GM19452 (cell line): ENCODE data around the gene HSD17B10.
"Not testable (repeated sequence)": the region's sequence is repeated elsewhere in the genome, so short reads cannot be mapped to it uniquely, and the experiment has no call there.

Experiments
- ATAC-seq: cut with Tn5 transposase; IDR thresholded peaks from one replicate; pipeline ENCODE4 v1.9.1; 2021; ENCODE audit not compliant: unreplicated experiment

HSD17B10 gene

DNA sequence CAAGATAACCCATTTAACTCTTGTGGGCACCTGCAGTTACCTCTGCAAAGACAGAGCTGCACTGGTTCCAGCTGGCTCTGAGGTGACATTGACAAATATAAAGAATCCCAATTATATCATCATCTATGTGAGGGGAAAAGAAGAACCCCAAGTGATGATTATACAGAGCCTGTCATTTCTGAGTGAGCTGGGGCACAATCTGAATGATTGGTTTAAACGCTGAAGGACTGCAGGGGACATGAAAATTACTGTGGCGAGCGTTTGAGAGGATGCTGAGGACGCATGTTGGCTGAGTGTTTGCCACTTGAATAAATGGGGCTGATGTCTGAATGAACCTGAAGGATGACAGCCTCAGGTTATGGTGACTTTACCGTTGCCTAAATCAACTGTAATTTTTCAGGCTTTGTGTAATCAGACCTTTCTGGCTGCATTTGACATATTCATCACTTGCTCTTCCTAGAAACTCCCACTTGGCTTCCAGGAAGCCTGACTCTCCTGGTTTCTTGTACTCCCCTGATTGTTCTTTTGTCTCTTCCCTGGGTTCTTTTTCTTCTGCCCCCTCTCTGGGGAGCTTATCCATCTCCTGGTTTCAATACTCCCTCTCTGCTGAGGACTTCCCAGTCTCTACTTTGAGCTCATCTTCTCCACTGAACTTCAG, 4.1 kb upstream of the HSD17B10 start:
- no peak for ATAC-seq

DNA sequence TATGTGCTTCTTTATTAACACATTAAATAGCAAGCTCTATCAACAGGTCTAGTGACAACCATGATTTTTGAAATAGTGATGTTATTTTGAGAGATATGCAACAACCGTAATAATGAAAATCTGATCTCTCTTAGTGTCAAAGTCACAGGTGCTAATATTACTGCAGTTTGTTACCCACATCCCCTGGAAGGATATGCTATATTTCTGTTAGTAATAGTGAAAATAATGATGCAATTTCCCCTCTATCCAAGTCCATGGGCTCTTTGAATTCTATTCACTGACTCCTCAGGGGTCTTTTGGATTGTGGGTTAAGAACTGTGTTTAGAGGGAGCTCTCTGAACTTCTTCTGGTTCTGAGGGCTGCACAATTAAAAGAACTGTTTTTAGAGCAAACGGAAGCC, 3.0 kb upstream of the HSD17B10 start:
- no peak for ATAC-seq

DNA sequence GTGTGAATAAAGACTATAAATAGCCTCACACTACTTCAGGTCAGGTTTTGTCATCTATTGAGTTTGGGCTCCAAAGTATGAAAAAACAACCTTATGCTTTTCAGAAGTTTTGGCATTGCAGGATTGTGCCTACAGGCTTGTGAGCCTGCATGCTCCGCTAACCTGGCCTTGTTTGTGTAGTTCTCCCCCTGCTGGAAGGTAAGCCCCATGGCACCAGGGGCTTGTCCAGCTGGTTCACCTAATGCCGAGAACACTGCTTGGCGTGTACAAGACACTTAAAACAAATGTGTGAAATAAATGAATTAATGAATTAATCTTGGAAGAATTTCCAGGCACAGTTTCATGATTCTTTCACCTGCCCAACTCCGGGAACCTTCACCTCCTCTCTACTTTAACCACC, 1.8 kb upstream of the HSD17B10 start:
- no peak for ATAC-seq

DNA sequence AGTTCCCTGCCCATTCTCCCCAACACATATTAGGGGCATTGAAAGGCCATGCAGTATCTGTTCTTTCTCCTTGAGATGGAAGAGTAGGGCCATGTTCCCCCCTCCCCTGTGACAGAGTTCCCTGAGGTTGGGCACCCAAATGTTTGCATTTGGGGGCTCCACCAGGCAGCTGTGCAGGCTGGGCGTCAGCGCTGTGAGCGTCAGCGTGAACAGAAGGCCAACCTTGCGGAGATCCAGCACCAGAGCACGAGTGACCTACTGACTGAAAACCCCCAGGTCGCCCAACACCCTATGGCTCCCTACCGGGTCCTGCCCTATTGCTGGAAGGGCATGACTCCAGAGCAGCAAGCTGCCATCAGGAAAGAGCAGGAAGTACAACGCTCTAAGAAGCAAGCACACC, 3.9 kb downstream of the HSD17B10 start:
- no peak for ATAC-seq

DNA sequence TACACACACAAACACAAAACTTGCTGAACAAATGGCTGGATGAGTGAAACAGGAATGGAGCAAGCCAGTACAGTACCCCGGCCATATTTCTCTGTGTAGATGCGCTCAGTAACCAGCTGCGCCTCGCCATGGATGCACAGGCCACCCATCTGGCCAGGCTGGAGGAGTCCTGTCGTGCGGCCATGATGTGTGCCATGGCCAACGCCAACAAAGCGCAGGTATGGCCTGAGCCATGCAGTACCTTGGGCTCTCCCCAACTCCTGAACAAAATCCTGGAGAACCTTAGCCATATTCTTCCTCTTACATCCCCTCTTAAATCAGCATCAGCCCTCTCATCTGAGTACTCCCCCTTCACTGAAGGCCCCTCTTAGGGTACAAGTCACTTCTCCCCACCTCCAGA, 4.4 kb downstream of the HSD17B10 start:
- no peak for ATAC-seq

DNA sequence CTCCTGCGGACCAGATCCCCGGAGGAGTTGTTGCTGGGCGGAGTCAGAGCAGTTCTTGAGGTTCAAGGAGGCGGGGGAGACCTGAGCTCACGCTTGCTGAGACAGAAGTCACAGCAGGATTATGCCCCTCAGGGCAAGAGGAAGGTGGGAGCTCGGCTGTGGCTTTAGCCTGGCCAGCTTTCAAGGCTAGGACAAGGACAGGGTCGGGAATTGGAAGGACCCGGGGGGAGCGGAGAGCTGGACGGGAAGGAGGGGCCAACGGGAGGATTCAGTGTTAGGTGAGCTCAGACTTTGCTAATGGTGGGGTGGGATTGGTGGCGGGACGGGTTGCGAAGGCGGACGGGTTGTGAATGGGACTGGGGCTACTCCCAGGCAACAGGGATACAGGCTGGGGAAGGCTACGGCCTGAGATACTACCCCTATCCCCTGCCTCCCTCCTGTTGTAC, 11.3 kb downstream of the HSD17B10 start, which contains the start of gene RIBC1:
Gene RIBC1, plus strand, starts transcription at position 13 of the 446 bp plus-strand sequence. CDS start 3,404 bp downstream, outside the sequence.
- no peak for ATAC-seq

DNA sequence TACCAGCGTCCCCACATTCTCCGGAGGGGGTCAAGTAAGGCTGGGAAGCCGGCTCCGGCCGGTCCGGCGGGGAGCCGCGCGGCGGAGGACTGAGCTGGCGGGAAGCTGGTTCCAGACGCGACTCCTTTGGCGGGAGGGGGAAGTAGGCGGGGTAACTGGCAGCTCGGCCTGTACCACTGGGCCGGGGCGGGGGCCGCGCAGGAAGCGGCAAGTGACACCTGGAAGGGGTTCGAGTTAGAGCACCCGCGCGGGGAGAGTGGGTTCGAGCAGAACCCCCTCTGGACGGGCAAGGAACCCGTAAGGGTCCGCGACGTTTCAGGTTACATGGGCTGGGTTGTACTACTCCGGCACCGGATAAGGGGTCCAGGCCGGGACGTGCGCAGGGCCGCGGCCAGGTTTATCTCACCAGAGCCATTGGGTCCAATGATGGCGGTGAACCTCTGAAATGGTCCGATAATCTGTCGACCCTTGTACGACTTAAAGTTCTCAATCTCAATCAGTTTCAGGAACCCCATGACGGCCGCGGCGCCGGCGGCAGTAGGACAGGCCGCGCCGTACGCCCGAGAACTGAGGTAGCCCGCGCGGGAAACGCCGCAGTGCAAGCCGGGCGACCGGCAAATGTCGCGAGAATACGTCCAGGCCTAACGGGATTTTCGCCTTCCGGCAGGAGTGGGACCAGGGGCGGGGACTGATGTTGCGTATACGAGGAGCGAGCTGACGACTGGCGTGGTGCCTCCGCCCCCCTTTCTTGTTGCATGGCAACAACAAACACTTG, 11.9 kb downstream of the HSD17B10 start, which contains the start of gene SMC1A:
Gene SMC1A, minus strand, starts transcription at position 569 of the 775 bp plus-strand sequence. Its CDS starts 54 bp downstream, at position 515.
- peak; percentile 92 for ATAC-seq

DNA sequence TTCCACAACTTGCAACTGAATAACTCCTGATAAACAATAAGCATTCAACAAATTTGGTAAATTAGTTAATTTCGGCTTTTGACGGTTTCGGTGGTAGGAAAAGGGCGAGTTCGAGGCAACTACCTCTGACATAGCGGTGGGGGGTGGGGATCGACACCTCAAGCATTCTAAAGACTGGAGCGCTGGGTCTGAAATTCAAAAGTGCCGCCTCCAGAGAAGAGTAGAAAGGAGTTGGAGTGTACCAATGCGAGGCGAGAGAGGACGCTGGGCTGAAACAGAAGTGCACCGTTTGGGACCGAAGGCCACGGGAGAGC, 12.4 kb downstream of the HSD17B10 start:
- peak; percentile 10 for ATAC-seq

DNA sequence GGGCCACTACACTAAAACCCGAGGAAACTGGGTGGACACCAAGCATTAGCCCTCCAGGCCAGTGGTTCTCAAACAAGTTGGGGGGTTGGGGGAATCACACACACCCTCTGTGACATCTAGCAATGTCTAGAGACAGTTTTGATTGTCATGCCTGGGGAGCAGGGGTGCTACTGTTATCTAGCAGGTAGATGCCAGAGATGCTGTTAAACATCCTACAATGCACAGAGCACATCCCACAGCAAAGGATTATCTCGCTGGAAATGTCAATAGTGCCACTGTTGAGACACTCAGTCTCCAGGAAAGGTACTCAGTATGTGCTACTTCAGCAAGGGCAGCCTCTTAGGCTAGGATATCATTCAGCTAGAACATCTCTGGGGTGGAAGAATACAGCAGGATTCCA, 13.0 kb downstream of the HSD17B10 start:
- ATAC-seq: no peak

DNA sequence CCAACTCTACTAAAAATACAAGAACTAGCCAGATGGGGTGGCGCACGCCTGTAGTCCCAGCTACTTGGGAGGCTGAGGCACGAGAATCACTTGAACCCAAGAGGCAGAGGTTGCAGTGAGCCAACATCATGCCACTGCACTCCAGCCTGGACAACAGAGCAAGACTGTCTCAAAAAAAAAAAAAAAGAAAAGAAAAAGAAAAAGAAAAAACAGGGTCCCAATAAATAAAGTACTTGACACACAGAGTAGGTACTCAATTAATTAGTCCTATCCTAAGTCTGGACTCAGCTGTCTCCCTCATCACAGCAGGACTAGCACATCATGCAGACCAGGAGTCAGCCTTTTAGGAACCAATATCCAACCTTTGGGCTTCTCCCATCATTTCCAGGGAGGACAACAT, 13.8 kb downstream of the HSD17B10 start:
- not testable (repeated sequence) for ATAC-seq

DNA sequence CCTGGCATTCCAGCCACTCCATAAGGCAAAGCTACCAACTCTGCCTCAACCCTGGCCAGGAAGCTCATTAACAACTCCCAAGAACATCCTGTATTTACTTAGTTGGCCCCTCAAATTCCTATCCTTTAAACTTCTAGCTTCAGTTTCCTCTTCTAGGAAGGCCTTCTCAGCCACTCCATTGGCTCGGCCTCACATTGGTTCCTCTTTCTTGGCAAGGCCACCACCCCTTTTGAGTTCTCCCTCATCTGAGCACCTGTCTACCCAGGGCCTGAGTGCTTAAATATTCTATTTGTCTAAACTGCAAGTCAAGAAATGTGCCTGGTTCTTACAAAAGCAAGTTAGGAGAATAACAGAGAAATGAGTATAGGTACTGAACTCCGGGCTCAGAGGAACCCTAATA, 21.7 kb downstream of the HSD17B10 start:
- ATAC-seq: no peak

DNA sequence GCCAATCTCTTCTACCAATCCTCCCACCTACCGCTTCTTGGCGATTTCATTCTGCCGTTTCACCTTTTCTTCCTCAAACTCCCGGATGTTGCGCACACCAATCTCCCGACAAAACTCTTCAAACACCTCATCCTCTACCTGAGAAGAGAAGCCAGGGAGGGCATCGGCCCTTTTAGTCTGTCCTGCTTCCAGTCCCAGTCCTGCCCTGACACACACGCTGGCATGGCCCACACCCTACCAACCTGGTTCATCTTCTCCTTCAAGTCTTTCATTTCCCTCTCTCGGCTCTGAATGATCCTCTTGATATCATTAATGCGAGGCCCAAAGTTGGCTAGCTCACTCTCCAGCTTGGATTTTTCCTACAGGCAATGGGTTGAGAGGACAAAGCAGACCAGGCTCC, 30.6 kb downstream of the HSD17B10 start:
- ATAC-seq: no peak

DNA sequence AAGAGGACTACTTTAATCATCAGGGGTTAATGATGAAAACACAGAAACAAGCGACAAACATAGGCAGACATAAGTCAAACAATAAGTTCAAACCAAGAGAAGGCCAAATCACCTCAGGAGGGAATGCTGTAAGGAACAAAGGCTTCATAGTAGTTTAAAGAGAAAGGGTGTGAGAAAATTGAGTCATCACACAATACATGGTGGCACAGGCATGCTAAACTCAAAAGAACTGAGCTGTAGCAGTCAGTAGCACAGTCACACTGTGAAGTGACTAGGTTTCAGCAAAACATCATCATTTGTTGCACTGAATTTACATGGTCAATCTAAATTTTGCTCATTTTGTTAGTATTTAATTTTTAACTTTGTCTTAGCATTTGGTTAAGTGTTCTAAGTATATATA, 36.0 kb downstream of the HSD17B10 start:
- ATAC-seq: no peak

DNA sequence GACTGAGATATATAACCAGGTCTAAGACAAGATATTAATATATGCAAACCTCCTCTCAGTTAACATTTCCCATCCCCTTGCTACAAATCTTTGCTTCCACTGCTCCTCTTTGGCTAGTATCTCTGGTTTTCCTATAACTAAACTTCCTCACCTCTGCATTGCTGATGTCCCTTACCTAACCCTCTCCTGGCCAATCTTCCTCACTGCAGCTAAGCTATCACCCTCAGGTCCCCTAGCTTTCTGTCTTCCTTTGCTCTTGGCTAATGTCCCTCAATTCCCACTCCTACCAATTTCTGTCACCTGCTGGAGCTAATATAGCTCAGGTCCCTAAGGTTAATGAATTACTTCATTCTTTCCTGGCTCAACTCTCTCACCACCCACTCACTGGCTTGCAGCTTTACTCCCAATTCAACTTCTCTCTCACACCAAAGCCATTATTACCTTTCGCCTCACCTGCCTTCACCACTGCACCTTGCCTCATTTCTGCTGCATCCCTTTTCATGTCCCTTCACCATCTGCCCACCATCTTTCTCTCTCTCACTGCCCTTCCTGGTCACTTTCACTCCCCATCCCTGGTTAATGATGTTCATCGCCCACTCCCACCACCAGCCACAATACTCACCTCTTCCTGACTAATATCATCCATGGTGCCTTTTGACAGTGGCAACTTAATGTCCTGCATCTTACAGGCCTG, 38.4 kb downstream of the HSD17B10 start:
- no peak for ATAC-seq

DNA sequence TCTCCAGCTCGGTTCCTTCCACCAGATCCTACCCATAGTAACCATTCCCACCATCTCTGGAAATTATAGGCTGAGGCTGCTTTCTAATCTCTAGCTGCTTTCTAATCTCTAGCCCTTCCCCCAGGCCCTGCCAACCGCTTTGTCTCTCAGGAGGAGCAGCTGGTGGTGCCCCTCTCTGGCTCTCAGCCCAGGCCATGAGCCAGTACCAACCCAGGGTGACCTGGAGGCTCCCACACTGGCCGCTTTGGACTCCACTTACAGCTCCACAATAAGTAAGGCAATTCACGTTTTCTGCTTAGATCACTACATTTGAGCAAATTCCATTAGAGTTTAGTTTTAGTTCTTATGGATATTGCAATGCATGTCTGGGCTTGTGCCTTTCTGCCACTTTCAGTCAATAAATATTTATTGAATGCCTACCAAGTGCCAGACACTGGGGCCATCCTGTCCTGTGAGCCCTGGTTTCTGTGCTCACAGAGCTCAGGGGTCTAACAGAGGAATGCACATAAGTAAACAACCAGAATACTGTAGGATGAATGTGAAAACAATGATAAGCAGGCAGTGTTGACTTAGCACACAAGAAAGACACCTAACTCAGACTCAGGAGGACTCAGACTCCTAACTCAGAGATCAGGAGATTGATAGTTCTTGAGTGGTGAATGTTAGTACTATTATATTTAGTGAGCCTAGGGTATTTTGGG, 50.6 kb downstream of the HSD17B10 start:
- ATAC-seq: no peak
